SKM-1 treated with dmso at 0.1 percent for 144 hours (cell line): ENCODE measurements around the gene LRRTM2.

ENCODE experiments used
- DNase-seq: peaks from one replicate; lab custom pipeline; 2025; ENCODE audit not compliant: unreplicated experiment; lab: John Stamatoyannopoulos, UW

LRRTM2 gene

GRCh38 chr5:138884094-138884493 lies 9.0 kb upstream of the LRRTM2 start:
- no peak for DNase-seq

GRCh38 chr5:138883211-138883610 lies 8.1 kb upstream of the LRRTM2 start:
- no peak for DNase-seq

GRCh38 chr5:138878437-138879235 lies 3.5 kb upstream of the LRRTM2 start:
- DNase-seq = no peak

GRCh38 chr5:138876811-138877210 lies 1.7 kb upstream of the LRRTM2 start:
- no peak for DNase-seq

- DNase-seq = no peak
Measured at GRCh38 chr5:138875946-138876345, 811 bp upstream of the LRRTM2 start.

GRCh38 chr5:138875552-138875875 lies 379 bp upstream of the LRRTM2 start:
- no peak for DNase-seq

GRCh38 chr5:138874241-138874640 lies 894 bp downstream of the LRRTM2 start:
- no peak for DNase-seq

- DNase-seq = no peak
Measured at GRCh38 chr5:138873466-138874221, 1.5 kb downstream of the LRRTM2 start.

- DNase-seq = no peak
Measured at GRCh38 chr5:138872841-138873465, 2.2 kb downstream of the LRRTM2 start.

GRCh38 chr5:138870611-138871010 lies 4.5 kb downstream of the LRRTM2 start:
- no peak for DNase-seq

- DNase-seq = no peak
Measured at GRCh38 chr5:138869763-138870500, 5.2 kb downstream of the LRRTM2 start.

- no peak for DNase-seq
Measured at GRCh38 chr5:138869038-138869437, 6.1 kb downstream of the LRRTM2 start.

- DNase-seq = no peak
Measured at GRCh38 chr5:138867011-138867410, 8.1 kb downstream of the LRRTM2 start.

- DNase-seq = no peak
Measured at GRCh38 chr5:138853132-138853531, 22.0 kb downstream of the LRRTM2 start.

- no peak for DNase-seq
Measured at GRCh38 chr5:138850865-138851435, 24.2 kb downstream of the LRRTM2 start.

- DNase-seq = no peak
Measured at GRCh38 chr5:138849882-138850281, 25.3 kb downstream of the LRRTM2 start.

- DNase-seq = no peak
Measured at GRCh38 chr5:138849439-138849838, 25.7 kb downstream of the LRRTM2 start.

GRCh38 chr5:138844812-138845513 lies 30.2 kb downstream of the LRRTM2 start:
- DNase-seq = no peak

- no peak for DNase-seq
Measured at GRCh38 chr5:138844125-138844461, 31.0 kb downstream of the LRRTM2 start.

- DNase-seq = no peak
Measured at GRCh38 chr5:138843316-138844124, 31.6 kb downstream of the LRRTM2 start.
